ENCODE data around the gene GALNT1. TPM values are rescaled to one million over a fixed set of nuclear protein-coding genes. Genes with fewer than 3 reads are reported as not detected.

The GALNT1 gene
- total RNA-seq, 1 experiment from 2014 or later = 77.9 TPM

- Histone ChIP-seq H3K9ac (ENCODE audit: extremely low read depth, insufficient read length, low read length) (no peak overlapping the region), H2BK15ac (ENCODE audit: low read depth, low read length) (no peak overlapping the region), H4K5ac (ENCODE audit: insufficient read length, low read depth, low read length) (no peak overlapping the region), H4K8ac (replicated peaks; ENCODE audit: insufficient read length, low read depth, low read length) (no peak overlapping the region), H3K23me2 (ENCODE audit: insufficient read length, low read depth, low read length, poor library complexity, severe bottlenecking) (no peaks in the 10 kb centered on the region), H2AFZ (ENCODE audit: low read length) (no peak overlapping the region), H3K14ac (ENCODE audit: insufficient read depth, low read length) (no peak overlapping the region), H2BK20ac (ENCODE audit: low read depth, low read length, poor library complexity, severe bottlenecking) (no peak overlapping the region), H3K79me1 (ENCODE audit: insufficient read depth, low read depth, low read length, poor library complexity, severe bottlenecking) (no peaks in the 10 kb centered on the region), H3K27me3 (ENCODE audit: insufficient read depth, low read length) (no peaks in the 10 kb centered on the region), H2BK5ac (ENCODE audit: insufficient read length, low read length) (no peak overlapping the region), H3K4me1 (ENCODE audit: insufficient read depth, low read length) (no peaks in the 10 kb centered on the region), H2BK12ac (ENCODE audit: insufficient read length, low read depth, low read length) (no peak overlapping the region), H3K79me2 (ENCODE audit: insufficient read depth, low read length) (no peaks in the 10 kb centered on the region), H4K20me1 (ENCODE audit: control insufficient read depth, insufficient read depth, insufficient read length) (no peaks in the 10 kb centered on the region), H2BK120ac (ENCODE audit: low read depth, low read length, poor library complexity, severe bottlenecking) (no peak overlapping the region), H2AK5ac (ENCODE audit: insufficient read length, low read length) (no peak overlapping the region), H3K56ac (ENCODE audit: insufficient read length, low read depth, low read length) (no peak overlapping the region), H3T11ph (ENCODE audit: low read length) (no peak overlapping the region), H3K9me3 (ENCODE audit: control insufficient read depth, low read depth, low read length) (no peaks in the 10 kb centered on the region), H3K4ac (ENCODE audit: low read depth, low read length) (no peak overlapping the region), H3K18ac (ENCODE audit: insufficient read length, low read depth, low read length) (no peak overlapping the region), H3K27ac (ENCODE audit: insufficient read length, low read depth, low read length) (no peak overlapping the region), H3K23ac (ENCODE audit: insufficient read length, low read depth, low read length) (no peak overlapping the region), H3K4me2 (ENCODE audit: insufficient read depth, insufficient read length, low read length) (no peak overlapping the region), H4K91ac (ENCODE audit: insufficient read length, low read depth, low read length) (no peak overlapping the region)
- TF ChIP-seq, protein P1, sequence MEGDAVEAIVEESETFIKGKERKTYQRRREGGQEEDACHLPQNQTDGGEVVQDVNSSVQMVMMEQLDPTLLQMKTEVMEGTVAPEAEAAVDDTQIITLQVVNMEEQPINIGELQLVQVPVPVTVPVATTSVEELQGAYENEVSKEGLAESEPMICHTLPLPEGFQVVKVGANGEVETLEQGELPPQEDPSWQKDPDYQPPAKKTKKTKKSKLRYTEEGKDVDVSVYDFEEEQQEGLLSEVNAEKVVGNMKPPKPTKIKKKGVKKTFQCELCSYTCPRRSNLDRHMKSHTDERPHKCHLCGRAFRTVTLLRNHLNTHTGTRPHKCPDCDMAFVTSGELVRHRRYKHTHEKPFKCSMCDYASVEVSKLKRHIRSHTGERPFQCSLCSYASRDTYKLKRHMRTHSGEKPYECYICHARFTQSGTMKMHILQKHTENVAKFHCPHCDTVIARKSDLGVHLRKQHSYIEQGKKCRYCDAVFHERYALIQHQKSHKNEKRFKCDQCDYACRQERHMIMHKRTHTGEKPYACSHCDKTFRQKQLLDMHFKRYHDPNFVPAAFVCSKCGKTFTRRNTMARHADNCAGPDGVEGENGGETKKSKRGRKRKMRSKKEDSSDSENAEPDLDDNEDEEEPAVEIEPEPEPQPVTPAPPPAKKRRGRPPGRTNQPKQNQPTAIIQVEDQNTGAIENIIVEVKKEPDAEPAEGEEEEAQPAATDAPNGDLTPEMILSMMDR (conservative IDR thresholded peaks at IDR 0.05) = no peak
- H3K27me3 Mint-ChIP-seq (ENCODE audit: low read depth) = no peaks in the 10 kb centered on the region
- no CpG with 5 or more reads among the region's 6 CpGs for WGBS (ENCODE audit: extremely low coverage, insufficient read length, low lambda C conversion rate)
- H3K36me3 Mint-ChIP-seq (ENCODE audit: insufficient read depth in 1 of 3, low read depth in 3 of 3) = peaks cover 3 to 13% (median 12%) of the 10 kb centered on the region in 3 experiments; a peak in 4 of 7 replicates
- peak overlapping the region in 2 of 3 experiments; percentile 43 to 86; a peak in 2 of 7 replicates for H3K27ac Mint-ChIP-seq
- H3K4me1 Mint-ChIP-seq = peaks cover 3 to 13% of the 10 kb centered on the region in 2 experiments; a peak in 2 of 4 replicates
- no peak for DNase-seq
- no peak overlapping the region for H3K4me3 Mint-ChIP-seq
- no peaks in the 10 kb centered on the region for H3K9me3 Mint-ChIP-seq
Measured at GRCh38 chr18:35707674-35708073, 126.1 kb downstream of the GALNT1 start.
